H1 (cell line): ENCODE results near the gene TMEM38A. TPM values are rescaled to one million over a fixed set of nuclear protein-coding genes. Genes with fewer than 3 reads are reported as not detected.

ENCODE experiments used
- CTCF ChIA-PET: fragments of 300-600 bp; sonication (Branson Sonifier 250); formaldehyde crosslinking; loops from one replicate; lab custom pipeline; 2021; ENCODE audit not compliant: partially characterized antibody; lab: Charles Lee
- POLR2A ChIA-PET: fragments of 300-600 bp; sonication (Branson Sonifier 250); formaldehyde crosslinking; loops from one replicate; lab custom pipeline; 2021; ENCODE audit warnings: inconsistent platforms; ENCODE audit not compliant: partially characterized antibody; lab: Charles Lee
- DNase-seq, 2 experiments: peaks; one replicate each; pipeline versions ENCODE4 v3.0.0 to v3.0.0-alpha.2; 2010 to 2022; ENCODE audit warnings: low spot score in 2 of 2, low read depth in 1 of 2, mixed read lengths in 1 of 2
- FAIRE-seq: peaks from 2 replicates; lab custom pipeline; 2011; peaks lifted over from hg19 to GRCh38; lab: Jason Lieb, UNC
- H2AFZ ChIP-seq: 2 replicates; pipeline ENCODE4 v1.8.1; 2012; ENCODE audit warnings: low read length, inconsistent platforms
- H2AK5ac ChIP-seq: 2 replicates; pipeline ENCODE4 v1.6.1; 2013; ENCODE audit warnings: low read depth, low read length
- H2BK120ac ChIP-seq: replicated peaks from 2 replicates; pipeline ENCODE3; 2013; ENCODE audit warnings: low read depth, low read length, inconsistent platforms
- H2BK12ac ChIP-seq: 2 replicates; pipeline ENCODE4 v1.6.1; 2013; ENCODE audit warnings: low read depth, low read length
- H2BK15ac ChIP-seq: 2 replicates; pipeline ENCODE4 v1.6.1; 2013; ENCODE audit warnings: low read length
- H2BK20ac ChIP-seq: 2 replicates; pipeline ENCODE4 v1.6.1; 2013; ENCODE audit warnings: low read length
- H2BK5ac ChIP-seq: 2 replicates; pipeline ENCODE4 v1.6.1; 2013; ENCODE audit warnings: low read depth, low read length
- H3K14ac ChIP-seq: 2 replicates; pipeline ENCODE4 v1.6.1; 2013; ENCODE audit warnings: inconsistent platforms; ENCODE audit not compliant: insufficient read length
- H3K18ac ChIP-seq: 2 replicates; pipeline ENCODE4 v1.6.1; 2013; ENCODE audit warnings: low read length; ENCODE audit errors: extremely low read depth
- H3K23ac ChIP-seq: 2 replicates; pipeline ENCODE4 v1.6.1; 2013; ENCODE audit warnings: inconsistent platforms; ENCODE audit not compliant: insufficient read length
- H3K23me2 ChIP-seq: 2 replicates; pipeline ENCODE4 v1.6.1; 2013; ENCODE audit warnings: low read depth, low read length
- H3K27ac ChIP-seq: 2 replicates; pipeline ENCODE4 v1.6.1; 2011; ENCODE audit warnings: low read depth, low read length, inconsistent platforms
- H3K27me3 ChIP-seq, 4 experiments: replicated peaks in 1 of 4; 1 replicate in 1 of 4; 2 replicates in 3 of 4; pipeline versions ENCODE4 v1.6.1 to v1.8.1; 2011 to 2013; ENCODE audit warnings: low read length in 3 of 4, mild to moderate bottlenecking in 3 of 4, inconsistent platforms in 2 of 4, mixed read lengths in 2 of 4, moderate library complexity in 1 of 4; ENCODE audit not compliant: control insufficient read depth in 3 of 4, insufficient read depth in 3 of 4; ENCODE audit errors: extremely low read depth in 1 of 4
- H3K36me3 ChIP-seq, 4 experiments: 2 replicates each; pipeline versions ENCODE4 v1.6.1 to v1.8.1; 2011 to 2013; ENCODE audit warnings: mild to moderate bottlenecking in 4 of 4, low read length in 3 of 4, moderate library complexity in 2 of 4, control low read depth in 1 of 4, inconsistent platforms in 1 of 4; ENCODE audit not compliant: insufficient read depth in 4 of 4, control insufficient read depth in 2 of 4
- H3K4ac ChIP-seq: replicated peaks from 2 replicates; pipeline ENCODE3; 2013; ENCODE audit warnings: low read length, low read depth, mixed read lengths, inconsistent platforms; ENCODE audit not compliant: insufficient read length
- H3K4me1 ChIP-seq, 4 experiments: replicated peaks in 1 of 4; 1 replicate in 1 of 4; 2 replicates in 3 of 4; pipeline versions ENCODE4 v1.6.1 to v1.8.1; 2011 to 2013; ENCODE audit warnings: low read length in 3 of 4, inconsistent platforms in 2 of 4, mixed read lengths in 1 of 4; ENCODE audit not compliant: insufficient read depth in 4 of 4, control insufficient read depth in 3 of 4
- H3K4me2 ChIP-seq, 2 experiments: 2 replicates each; pipeline versions ENCODE4 v1.6.1 to v1.8.1; 2011 to 2013; ENCODE audit warnings: low read depth in 2 of 2, low read length in 2 of 2, control low read depth in 1 of 2, inconsistent platforms in 1 of 2, mild to moderate bottlenecking in 1 of 2; ENCODE audit not compliant: insufficient read depth in 1 of 2
- H3K4me3 ChIP-seq, 4 experiments: fragments of 200-600, 300-600 bp in 1 of 4; sonication (generic), shearing (Covaris generic), sonication (Bioruptor Twin) in 1 of 4; 2 replicates each; pipeline versions ENCODE4 v1.5.1 to v1.8.1; 2011 to 2016; ENCODE audit warnings: low read length in 4 of 4, low read depth in 3 of 4, control low read depth in 2 of 4, inconsistent platforms in 2 of 4, mild to moderate bottlenecking in 2 of 4, mixed read lengths in 1 of 4, moderate library complexity in 1 of 4; ENCODE audit not compliant: insufficient read depth in 2 of 4; ENCODE audit errors: extremely low read depth in 1 of 4
- H3K56ac ChIP-seq: replicated peaks from 2 replicates; pipeline ENCODE3; 2013; ENCODE audit warnings: low read depth, mild to moderate bottlenecking, mixed read lengths, low read length, inconsistent platforms; ENCODE audit not compliant: insufficient read length
- H3K79me1 ChIP-seq: 2 replicates; pipeline ENCODE4 v1.6.1; 2013; ENCODE audit warnings: low read depth, low read length, control low read depth
- H3K79me2 ChIP-seq, 2 experiments: 2 replicates each; pipeline versions ENCODE4 v1.6.1 to v1.8.1; 2012 to 2013; ENCODE audit warnings: low read length in 2 of 2, mild to moderate bottlenecking in 2 of 2, inconsistent platforms in 1 of 2; ENCODE audit not compliant: insufficient read depth in 2 of 2, control insufficient read depth in 1 of 2
- H3K9ac ChIP-seq, 4 experiments: replicated peaks in 1 of 4; 1 replicate in 1 of 4; 2 replicates in 3 of 4; pipeline versions ENCODE4 v1.6.1 to v1.8.1; 2011 to 2013; ENCODE audit warnings: low read depth in 3 of 4, low read length in 3 of 4, control low read depth in 2 of 4, mild to moderate bottlenecking in 2 of 4, moderate library complexity in 2 of 4, inconsistent platforms in 1 of 4; ENCODE audit errors: extremely low read depth in 1 of 4
- H3K9me3 ChIP-seq, 2 experiments: 2 replicates each; pipeline versions ENCODE4 v1.6.1 to v1.8.1; 2012 to 2013; ENCODE audit warnings: mild to moderate bottlenecking in 2 of 2, moderate library complexity in 2 of 2, control low read depth in 1 of 2, inconsistent platforms in 1 of 2, low read depth in 1 of 2, low read length in 1 of 2, mixed read lengths in 1 of 2; ENCODE audit not compliant: insufficient read depth in 2 of 2
- H4K20me1 ChIP-seq, 2 experiments: replicated peaks in 1 of 2; 2 replicates each; pipeline versions ENCODE3 to v1.8.1; 2011 to 2013; ENCODE audit warnings: inconsistent platforms in 2 of 2, low read length in 2 of 2, mild to moderate bottlenecking in 1 of 2; ENCODE audit not compliant: insufficient read depth in 2 of 2, control insufficient read depth in 1 of 2
- H4K5ac ChIP-seq: 2 replicates; pipeline ENCODE4 v1.6.1; 2013; ENCODE audit warnings: low read length, low read depth, mixed read lengths, inconsistent platforms; ENCODE audit not compliant: insufficient read length
- H4K8ac ChIP-seq: 2 replicates; pipeline ENCODE4 v1.8.0; 2013; ENCODE audit warnings: mild to moderate bottlenecking, moderate library complexity, low read length, inconsistent platforms; ENCODE audit not compliant: insufficient read depth; ENCODE audit errors: extremely low read depth
- H4K91ac ChIP-seq: replicated peaks from 2 replicates; pipeline ENCODE3; 2013; ENCODE audit warnings: low read length, mixed read lengths, inconsistent platforms; ENCODE audit not compliant: insufficient read length
- BRCA1 ChIP-seq: IDR thresholded peaks from 2 replicates; pipeline ENCODE4 v1.6.1; 2012; ENCODE audit warnings: low read depth, low read length, improper control_type of control experiment
- CBX5 ChIP-seq: fragments of 300-800, 300-1000 bp; sonication (generic); IDR thresholded peaks from 2 replicates; pipeline ENCODE4 v1.7.1; 2016; ENCODE audit warnings: antibody characterized with exemption, low read length, low read depth
- CHD1 ChIP-seq: IDR thresholded peaks from 2 replicates; pipeline ENCODE4 v1.6.1; 2012; ENCODE audit warnings: low read depth, low read length, improper control_type of control experiment
- EGR1 ChIP-seq: IDR thresholded peaks from 2 replicates; pipeline ENCODE4 v1.6.1; 2011; ENCODE audit warnings: low read depth, low read length, borderline replicate concordance
- EP300 ChIP-seq, 2 experiments: IDR thresholded peaks; 1 replicate in 1 of 2; 2 replicates in 1 of 2; pipeline ENCODE4 v1.6.1; 2011 to 2012; ENCODE audit warnings: low read depth in 2 of 2, low read length in 2 of 2, mild to moderate bottlenecking in 2 of 2, borderline replicate concordance in 1 of 2, inconsistent platforms in 1 of 2, moderate library complexity in 1 of 2
- HDAC2 ChIP-seq, 2 experiments: fragments of 300-600 bp in 1 of 2; sonication (generic) in 1 of 2; IDR thresholded peaks; 2 replicates each; pipeline ENCODE4 v1.6.1; 2011 to 2012; ENCODE audit warnings: low read depth in 2 of 2, low read length in 2 of 2, mild to moderate bottlenecking in 2 of 2, moderate library complexity in 2 of 2, borderline replicate concordance in 1 of 2, inconsistent platforms in 1 of 2
- JUN ChIP-seq: IDR thresholded peaks from 2 replicates; pipeline ENCODE4 v1.6.1; 2011; ENCODE audit warnings: low read depth, mild to moderate bottlenecking, improper control_type of control experiment, low read length
- KDM1A ChIP-seq: fragments of 200-600, 300-600 bp; sonication (generic); IDR thresholded peaks from 2 replicates; pipeline ENCODE4 v1.7.1; 2016; ENCODE audit warnings: mild to moderate bottlenecking, low read length, borderline replicate concordance
- KDM4A ChIP-seq: IDR thresholded peaks from one replicate; pipeline ENCODE4 v1.7.1; 2012; ENCODE audit warnings: low read depth, mild to moderate bottlenecking, moderate library complexity, low read length, inconsistent platforms; ENCODE audit not compliant: severe bottlenecking
- NRF1 ChIP-seq: IDR thresholded peaks from 2 replicates; pipeline ENCODE4 v1.6.1; 2011; ENCODE audit warnings: mild to moderate bottlenecking, low read depth, low read length, improper control_type of control experiment
- POU5F1 ChIP-seq: IDR thresholded peaks from 2 replicates; pipeline ENCODE4 v1.6.1; 2011; ENCODE audit warnings: low read depth, mild to moderate bottlenecking, low read length, moderate library complexity
- RBBP5 ChIP-seq: IDR thresholded peaks from 2 replicates; pipeline ENCODE4 v1.7.1; 2012; ENCODE audit warnings: low read depth, mild to moderate bottlenecking, inconsistent platforms, low read length, moderate library complexity, borderline replicate concordance
- SAP30 ChIP-seq: fragments of 300-600 bp; sonication (generic); IDR thresholded peaks from 2 replicates; pipeline ENCODE4 v1.7.1; 2012; ENCODE audit warnings: low read length, moderate library complexity, mild to moderate bottlenecking, inconsistent platforms; ENCODE audit not compliant: insufficient read depth, insufficient replicate concordance
- TAF7 ChIP-seq: optimal IDR thresholded peaks from 2 replicates; pipeline ENCODE3; 2011; ENCODE audit warnings: low read depth, mild to moderate bottlenecking, inconsistent platforms, low read length, moderate library complexity, borderline replicate concordance
- WGBS, 2 experiments: shearing (Covaris generic) in 1 of 2; methylation state at CpG; one replicate each; pipeline versions ENCODE4 v1.1.6 to v1.1.7; 2013 to 2015; ENCODE audit warnings: low lambda C conversion rate in 2 of 2, mixed read lengths in 2 of 2, inconsistent platforms in 1 of 2, low coverage in 1 of 2, missing lambda C conversion rate in 1 of 2; ENCODE audit not compliant: insufficient replicate concordance in 2 of 2, insufficient coverage in 1 of 2, insufficient read length in 1 of 2; ENCODE audit errors: extremely low coverage in 1 of 2, missing lambda C conversion rate in 1 of 2; 5-methylcytosine and 5-hydroxymethylcytosine counted together
- polyA plus RNA-seq, 7 experiments: library from polyadenylated mRNA; depleted of rRNA in 3 of 7; stranded (reverse) in 5 of 7; unstranded in 2 of 7; fragments of >200 nt in 5 of 7; fragments of 200-250 nt in 2 of 7; gene quantifications; 1 replicate in 5 of 7; 2 replicates in 1 of 7; 4 replicates in 1 of 7; pipeline versions ENCODE4 v1.2.1 to v1.2.3, GENCODE V29; 2011 to 2013; ENCODE audit warnings: missing spikeins in 2 of 7, mixed read lengths in 2 of 7
- total RNA-seq: library from RNA; stranded (reverse); fragmentation: NEBNext Ultra II Directional; extraction: Animal tissue kit (Norgen Biotek cat#: 25700); gene quantifications from 2 replicates; pipeline ENCODE4 v1.2.1, GENCODE V29; 2021

The TMEM38A gene
- total and polyA plus RNA-seq, 2 of the 8 experiments (the other 6 are each of a cell fraction or from before 2014, with no cell fraction given), result 8.9 to 9.2 TPM

- 92% methylated on average over 5 of the region's 5 CpGs; no CpG with 5 or more reads in 1 of the 2 experiments for WGBS, 2 experiments
- FAIRE-seq, result no peak
- H4K8ac ChIP-seq, result no peak overlapping the region
- no peak overlapping the region for H3K18ac ChIP-seq
- no peak overlapping the region for H3K9ac ChIP-seq
- no peak for DNase-seq
- H2BK15ac ChIP-seq, result no peak overlapping the region
- ChIA-PET POLR2A (interaction anchor here (1.4 kb wide), 1 partner anchor 12 kb away, joined by 4 read pairs; no protein-coding TSS in a partner anchor), CTCF (interaction anchor here (1.9 kb wide), 1 partner anchor 16 kb away, joined by 9 read pairs; no protein-coding TSS in a partner anchor)
- no peaks in the 10 kb centered on the region for H3K23me2 ChIP-seq
- no peak overlapping the region for H2BK12ac ChIP-seq
- no peak overlapping the region for H3K4me3 ChIP-seq
- no peaks in the 10 kb centered on the region for H3K79me2 ChIP-seq
- no peak overlapping the region for H3K56ac ChIP-seq
- H2BK5ac ChIP-seq, result no peak overlapping the region
- H2BK20ac ChIP-seq, result no peak overlapping the region
- no peak overlapping the region for H3K4me2 ChIP-seq
- H2AFZ ChIP-seq, result no peak overlapping the region
- no peak overlapping the region for H4K91ac ChIP-seq
- no peaks in the 10 kb centered on the region for H4K20me1 ChIP-seq
- no peaks in the 10 kb centered on the region for H3K79me1 ChIP-seq
- H3K23ac ChIP-seq, result no peak overlapping the region
- no peaks in the 10 kb centered on the region for H3K4me1 ChIP-seq
- no peak overlapping the region for H3K14ac ChIP-seq
- H3K27ac ChIP-seq, result no peak overlapping the region
- H3K36me3 ChIP-seq, result no peaks in the 10 kb centered on the region
- H3K27me3 ChIP-seq, result no peaks in the 10 kb centered on the region
- no peak overlapping the region for H4K5ac ChIP-seq
- H3K9me3 ChIP-seq, result no peaks in the 10 kb centered on the region
- no peak overlapping the region for H3K4ac ChIP-seq
- no peak overlapping the region for H2BK120ac ChIP-seq
- no peak overlapping the region for H2AK5ac ChIP-seq
- TF ChIP-seq TAF7 (no peak), EGR1 (no peak), RBBP5 (no peak), KDM1A (no peak), NRF1 (no peak), HDAC2 (IDR thresholded peaks at IDR 0.05; ENCODE audit: borderline replicate concordance in 1 of 2, low read depth in 2 of 2, low read length in 2 of 2) (no peak), CBX5 (no peak), BRCA1 (no peak), KDM4A (no peak), JUN (no peak), CHD1 (no peak), EP300 (IDR thresholded peaks at IDR 0.05; ENCODE audit: borderline replicate concordance in 1 of 2, low read depth in 2 of 2, low read length in 2 of 2) (no peak), SAP30 (no peak), POU5F1 (no peak)
These were observed 38.0 kb downstream of the TMEM38A start for GRCh38 chr19:16698914-16699313.
